Omental fat pad (tissue), 4 donors: ENCODE measurements around the gene KRT6A. TPM values are rescaled to one million over a fixed set of nuclear protein-coding genes. Genes with fewer than 3 reads are reported as not detected.

ENCODE experiments used
- ATAC-seq: fragments of 150-250 bp; one replicate; pipeline ENCODE4 v1.9.1; 2016; ENCODE audit warnings: mild to moderate bottlenecking, moderate library complexity; ENCODE audit not compliant: low FRiP score
- DNase-seq: peaks from one replicate; pipeline ENCODE4 v3.0.0-alpha.2; 2019; ENCODE audit warnings: low spot score
- CTCF ChIP-seq, 3 donors: fragments of 450-650 bp; IDR thresholded peaks; one replicate each; pipeline ENCODE4 v1.5.1; 2016 to 2017; ENCODE audit warnings: antibody characterized with exemption in 3 of 3, mild to moderate bottlenecking in 3 of 3, moderate library complexity in 2 of 3
- total RNA-seq, 4 donors: library from RNA; depleted of rRNA; stranded (reverse); fragments of >200 nt; gene quantifications; one replicate each; pipeline ENCODE4 v1.1.0, GENCODE V29; 2016

Gene KRT6A
- total RNA-seq, 4 donors from 2014 or later: 3.3 to 40.7 (median 8.4) TPM

GRCh38 chr12:52535574-52535973 is 42.5 kb upstream of the KRT6A start:
- no peak for TF ChIP-seq CTCF (IDR thresholded peaks at IDR 0.05)
- DNase-seq: no peak
- ATAC-seq: no peak

- DNase-seq: no peak
- ATAC-seq: no peak
- TF ChIP-seq CTCF (IDR thresholded peaks at IDR 0.05): no peak
These were observed 41.4 kb upstream of the KRT6A start for GRCh38 chr12:52534482-52534881.

GRCh38 chr12:52533686-52534470 is 40.8 kb upstream of the KRT6A start:
- TF ChIP-seq CTCF (IDR thresholded peaks at IDR 0.05): no peak
- ATAC-seq (no peak), DNase-seq (no peak)

GRCh38 chr12:52532636-52533035 is 39.6 kb upstream of the KRT6A start:
- DNase-seq (no peak), ATAC-seq (no peak)
- TF ChIP-seq CTCF (IDR thresholded peaks at IDR 0.05): no peak

GRCh38 chr12:52531566-52532300 is 38.7 kb upstream of the KRT6A start:
- no peak for ATAC-seq
- no peak for TF ChIP-seq CTCF (IDR thresholded peaks at IDR 0.05)
- no peak for DNase-seq

GRCh38 chr12:52530905-52531304 is 37.8 kb upstream of the KRT6A start:
- DNase-seq (no peak), ATAC-seq (no peak)
- no peak for TF ChIP-seq CTCF (IDR thresholded peaks at IDR 0.05)
